HEK293T (cell line): ENCODE measurements around the gene CPNE6.

Experiments used
- CTCF ChIA-PET: fragments of 350-600 bp; formaldehyde crosslinking; extraction: SDS; loops from one replicate; lab custom pipeline; 2021; ENCODE audit warnings: antibody characterized with exemption, inconsistent platforms; lab: Yijun Ruan, JAX
- POLR2A ChIA-PET: fragments of 350-600 bp; formaldehyde crosslinking; extraction: SDS; loops from one replicate; lab custom pipeline; 2020; ENCODE audit warnings: antibody characterized with exemption, inconsistent platforms; lab: Yijun Ruan, JAX
- DNase-seq: peaks from one replicate; pipeline ENCODE4 v3.0.0; 2012; ENCODE audit warnings: mixed read lengths; ENCODE audit errors: extremely low spot score
- ARNT ChIP-seq: fragments of 450-650 bp; IDR thresholded peaks from 2 replicates; pipeline ENCODE4 v1.6.1; 2017; ENCODE audit warnings: mild to moderate bottlenecking
- BHLHE40 ChIP-seq: fragments of 450-650 bp; IDR thresholded peaks from 2 replicates; pipeline ENCODE4 v1.6.1; 2016; ENCODE audit warnings: mild to moderate bottlenecking, moderate library complexity, borderline replicate concordance
- CTBP1 ChIP-seq: fragments of 450-650 bp; IDR thresholded peaks from 2 replicates; pipeline ENCODE4 v1.6.1; 2016; ENCODE audit warnings: borderline replicate concordance
- ELF4 ChIP-seq: fragments of 450-650 bp; IDR thresholded peaks from 2 replicates; pipeline ENCODE4 v1.6.1; 2017; ENCODE audit warnings: antibody characterized with exemption
- FOXA1 ChIP-seq: fragments of 450-650 bp; IDR thresholded peaks from 2 replicates; pipeline ENCODE4 v1.6.1; 2016; ENCODE audit warnings: mild to moderate bottlenecking
- FOXK2 ChIP-seq: fragments of 450-650 bp; IDR thresholded peaks from 2 replicates; pipeline ENCODE4 v1.6.1; 2016; ENCODE audit warnings: mild to moderate bottlenecking
- FOXM1 ChIP-seq: fragments of 450-650 bp; IDR thresholded peaks from 2 replicates; pipeline ENCODE4 v1.6.1; 2017; ENCODE audit warnings: mild to moderate bottlenecking, borderline replicate concordance
- HDGF ChIP-seq: fragments of 450-650 bp; IDR thresholded peaks from 2 replicates; pipeline ENCODE4 v1.6.1; 2017; ENCODE audit warnings: antibody characterized with exemption, borderline replicate concordance
- L3MBTL2 ChIP-seq: fragments of 450-650 bp; conservative IDR thresholded peaks from 2 replicates; pipeline ENCODE4 v1.6.1; 2016; ENCODE audit warnings: mild to moderate bottlenecking
- LEF1 ChIP-seq: fragments of 450-650 bp; IDR thresholded peaks from 2 replicates; pipeline ENCODE4 v1.6.1; 2017; ENCODE audit warnings: mild to moderate bottlenecking, borderline replicate concordance
- NFRKB ChIP-seq: fragments of 450-650 bp; IDR thresholded peaks from 2 replicates; pipeline ENCODE4 v1.6.1; 2016; ENCODE audit warnings: mild to moderate bottlenecking, moderate library complexity
- PKNOX1 ChIP-seq: fragments of 450-650 bp; IDR thresholded peaks from 2 replicates; pipeline ENCODE4 v1.6.1; 2016
- SP1 ChIP-seq: fragments of 450-650 bp; IDR thresholded peaks from 2 replicates; pipeline ENCODE4 v1.6.1; 2017
- SUZ12 ChIP-seq: fragments of 450-650 bp; IDR thresholded peaks from 2 replicates; pipeline ENCODE4 v1.6.1; 2016; ENCODE audit warnings: mild to moderate bottlenecking
- TARDBP ChIP-seq: fragments of 450-650 bp; IDR thresholded peaks from 2 replicates; pipeline ENCODE4 v1.6.1; 2016
- ZNF384 ChIP-seq: fragments of 450-650 bp; IDR thresholded peaks from 2 replicates; pipeline ENCODE4 v1.6.1; 2016

Gene CPNE6

DNA sequence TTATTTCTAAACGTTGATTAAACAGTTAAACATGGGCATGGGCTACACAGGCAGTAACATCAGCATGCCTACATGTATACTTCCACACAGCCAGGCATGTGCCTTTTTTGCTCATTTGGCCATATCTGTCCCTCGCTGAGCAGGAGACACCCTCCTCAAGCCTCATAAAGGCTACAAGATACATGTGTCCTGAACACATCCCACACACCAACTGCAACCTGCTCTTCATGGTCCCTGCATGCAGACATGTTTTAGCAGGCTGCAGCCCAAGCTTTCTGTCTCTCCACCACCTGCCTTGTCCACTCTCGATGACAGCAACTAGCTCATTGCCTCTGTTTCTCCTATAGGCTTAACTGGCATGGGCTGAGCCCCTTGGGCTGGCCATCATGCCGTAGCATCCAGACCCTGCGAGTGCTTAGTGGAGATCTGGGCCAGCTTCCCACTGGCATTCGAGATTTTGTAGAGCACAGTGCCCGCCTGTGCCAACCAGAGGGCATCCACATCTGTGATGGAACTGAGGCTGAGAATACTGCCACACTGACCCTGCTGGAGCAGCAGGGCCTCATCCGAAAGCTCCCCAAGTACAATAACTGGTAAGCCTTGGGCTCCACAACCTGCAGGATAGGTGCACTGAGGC, 25.3 kb downstream of the CPNE6 start:
- DNase-seq: no peak
- POLR2A ChIA-PET: interaction anchor here (0.6 to 8.8 kb wide), 5 partner anchors 10 to 44 kb away, joined by 3 to 162 read pairs (median 4); no protein-coding TSS in a partner anchor
- CTCF ChIA-PET: interaction anchor here (0.6 to 3.2 kb wide), 4 partner anchors 11 to 64 kb away, joined by 5 to 28 read pairs (median 6); partner anchors contain the start of gene IRF9

DNA sequence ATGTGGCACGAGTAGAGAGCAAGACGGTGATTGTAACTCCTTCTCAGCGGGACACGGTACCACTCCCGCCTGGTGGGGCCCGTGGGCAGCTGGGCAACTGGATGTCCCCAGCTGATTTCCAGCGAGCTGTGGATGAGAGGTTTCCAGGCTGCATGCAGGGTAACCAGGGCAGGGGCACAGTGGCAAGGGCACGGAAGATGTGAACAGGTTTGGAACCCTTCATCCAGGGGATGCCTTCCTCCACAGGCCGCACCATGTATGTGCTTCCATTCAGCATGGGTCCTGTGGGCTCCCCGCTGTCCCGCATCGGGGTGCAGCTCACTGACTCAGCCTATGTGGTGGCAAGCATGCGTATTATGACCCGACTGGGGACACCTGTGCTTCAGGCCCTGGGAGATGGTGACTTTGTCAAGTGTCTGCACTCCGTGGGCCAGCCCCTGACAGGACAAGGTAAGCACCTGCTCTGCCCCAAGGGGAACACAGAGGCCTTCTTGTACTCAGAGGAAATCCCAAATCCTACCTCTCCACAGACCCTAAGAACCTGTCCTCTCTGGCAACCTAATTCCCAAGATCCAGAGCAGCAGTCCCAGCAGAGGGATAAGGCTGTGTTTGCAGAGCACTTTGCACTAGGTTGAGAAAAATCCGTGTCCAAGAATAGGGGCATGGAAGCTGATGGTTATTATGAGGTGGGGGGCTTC, 27.0 kb downstream of the CPNE6 start:
- DNase-seq: no peak
- TF ChIP-seq FOXA1 (no peak), ELF4 (no peak), NFRKB (no peak), SUZ12 (no peak), ARNT (no peak), SP1 (no peak), BHLHE40 (no peak), ZNF384 (no peak), HDGF (no peak), L3MBTL2 (no peak), FOXK2 (no peak), CTBP1 (no peak), LEF1 (no peak), TARDBP (no peak), FOXM1 (no peak), PKNOX1 (no peak)
- CTCF ChIA-PET: interaction anchor here (2.3 kb wide), 1 partner anchor 10 kb away, joined by 6 read pairs; no protein-coding TSS in a partner anchor
- POLR2A ChIA-PET: interaction anchor here (1.1 to 8.8 kb wide), 4 partner anchors 8 to 40 kb away, joined by 3 to 162 read pairs (median 6); partner anchors contain the start of genes DCAF11, NRL and PSME1

More for the DNA sequence above, 25.3 kb downstream of the CPNE6 start:
- TF ChIP-seq PKNOX1 (no peak), BHLHE40 (no peak), CTBP1 (no peak), SP1 (no peak), L3MBTL2 (no peak)

DNA sequence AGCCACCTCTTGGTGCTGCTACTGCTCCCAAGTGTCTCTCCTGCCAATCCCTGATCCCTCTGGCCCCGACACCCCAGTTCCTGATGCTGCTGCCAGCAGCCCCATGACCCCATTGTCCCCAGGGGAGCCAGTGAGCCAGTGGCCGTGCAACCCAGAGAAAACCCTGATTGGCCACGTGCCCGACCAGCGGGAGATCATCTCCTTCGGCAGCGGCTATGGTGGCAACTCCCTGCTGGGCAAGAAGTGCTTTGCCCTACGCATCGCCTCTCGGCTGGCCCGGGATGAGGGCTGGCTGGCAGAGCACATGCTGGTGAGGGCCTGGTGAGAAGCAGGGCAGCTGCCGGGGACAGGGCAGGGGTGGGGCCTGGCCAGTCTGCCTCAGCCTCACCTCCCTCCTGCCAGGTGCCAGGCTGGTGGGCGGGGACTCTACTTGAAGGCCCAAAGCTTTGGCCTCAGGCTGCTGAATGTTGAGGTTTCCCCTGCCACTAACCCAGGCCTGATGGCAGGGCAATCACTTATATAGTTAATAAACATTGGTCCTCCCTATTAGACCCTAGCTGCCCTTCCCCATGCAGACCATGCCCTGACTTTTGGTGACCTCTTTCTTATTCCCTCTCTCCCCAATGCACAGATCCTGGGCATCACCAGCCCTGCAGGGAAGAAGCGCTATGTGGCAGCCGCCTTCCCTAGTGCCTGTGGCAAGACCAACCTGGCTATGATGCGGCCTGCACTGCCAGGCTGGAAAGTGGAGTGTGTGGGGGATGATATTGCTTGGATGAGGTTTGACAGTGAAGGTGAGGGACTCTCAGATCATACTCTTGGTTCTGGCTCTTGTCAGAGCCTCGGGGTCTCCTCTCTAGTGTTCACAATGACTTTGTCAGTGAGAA, 27.8 kb downstream of the CPNE6 start:
- TF ChIP-seq FOXM1 (no peak), PKNOX1 (no peak), FOXK2 (no peak), SUZ12 (no peak), ARNT (no peak), BHLHE40 (no peak), HDGF (no peak), CTBP1 (no peak), NFRKB (no peak), TARDBP (no peak), FOXA1 (no peak), L3MBTL2 (no peak), SP1 (no peak), ELF4 (no peak)
- ChIA-PET CTCF (interaction anchor here (2.3 kb wide), 1 partner anchor 9 kb away, joined by 6 read pairs; no protein-coding TSS in a partner anchor), POLR2A (interaction anchor here (1.4 to 8.8 kb wide), 2 partner anchors 7 to 37 kb away, joined by 3 to 162 read pairs; partner anchors contain the start of gene PSME1)
- DNase-seq: no peak

GRCh38 chr14:24100197-24100981, 29.0 kb downstream of the CPNE6 start:
- DNase-seq: no peak
- ChIA-PET CTCF (no interaction called here), POLR2A (interaction anchor here (1.6 to 3.1 kb wide), 3 partner anchors 14 to 35 kb away, joined by 5 to 13 read pairs (median 5); partner anchors contain the start of genes DCAF11, NRL and PSME1)
- TF ChIP-seq PKNOX1 (no peak), BHLHE40 (no peak), SUZ12 (no peak), LEF1 (no peak), L3MBTL2 (no peak), ELF4 (no peak)
